ENCODE results near the gene C17orf75. TPM values are rescaled to one million over a fixed set of nuclear protein-coding genes. Genes with fewer than 3 reads are reported as not detected.
"Not testable (repeated sequence)": the region's sequence is repeated elsewhere in the genome, so short reads cannot be mapped to it uniquely, and the experiment has no call there.

C17orf75 gene
- polyA plus RNA-seq (2013, experiment 1 of 2; ENCODE audit: insufficient read length): 17.9 TPM
- polyA plus RNA-seq (2013, experiment 2 of 2; ENCODE audit: insufficient read length): 21.1 TPM

DNA sequence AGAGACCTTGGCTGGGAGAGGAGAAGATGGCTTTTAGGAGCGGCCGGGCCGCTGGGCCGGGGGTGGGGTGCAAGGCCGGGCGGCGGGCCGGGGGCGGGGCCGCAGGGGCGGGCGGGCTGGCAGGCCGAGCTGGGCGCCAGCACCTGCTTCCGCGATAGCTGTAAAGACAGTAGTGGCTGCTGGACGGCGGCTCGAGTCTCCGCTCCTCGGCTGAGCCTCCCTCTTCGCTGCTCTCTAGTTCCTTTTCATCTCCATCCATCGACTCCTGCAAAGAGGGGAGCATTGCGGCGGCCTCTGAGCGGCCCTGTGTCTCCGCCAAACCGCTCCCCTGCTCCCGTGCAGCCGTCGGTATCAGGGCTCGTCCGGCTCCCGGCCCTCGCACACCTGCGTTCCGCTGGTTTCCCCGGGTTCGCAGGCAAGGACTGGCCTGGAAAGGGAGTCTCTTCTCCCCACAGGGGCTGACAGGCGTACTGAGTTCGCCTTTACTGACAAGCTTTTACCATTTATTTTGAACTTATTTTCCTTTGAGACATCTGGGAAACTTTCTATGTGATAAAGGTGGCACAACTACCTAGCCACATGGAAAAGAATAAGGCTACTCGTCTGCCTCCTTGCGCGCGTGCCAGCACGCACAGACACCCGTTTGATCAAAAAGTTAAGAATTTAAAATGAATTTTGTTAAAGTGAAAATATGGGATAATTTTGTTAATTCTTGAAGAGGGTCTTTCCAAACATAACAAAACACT lies at the start of gene C17orf75:
Gene C17orf75, minus strand, starts transcription at position 317 of the 746 bp plus-strand sequence. Its CDS starts 34 bp downstream, at position 283.
- peak; percentile 80 for DNase-seq

GRCh38 chr17:32388613-32389459 lies 46.9 kb upstream of the C17orf75 start:
- DNase-seq: no peak

GRCh38 chr17:32388128-32388527 lies 46.2 kb upstream of the C17orf75 start:
- DNase-seq: not testable (repeated sequence)

DNA sequence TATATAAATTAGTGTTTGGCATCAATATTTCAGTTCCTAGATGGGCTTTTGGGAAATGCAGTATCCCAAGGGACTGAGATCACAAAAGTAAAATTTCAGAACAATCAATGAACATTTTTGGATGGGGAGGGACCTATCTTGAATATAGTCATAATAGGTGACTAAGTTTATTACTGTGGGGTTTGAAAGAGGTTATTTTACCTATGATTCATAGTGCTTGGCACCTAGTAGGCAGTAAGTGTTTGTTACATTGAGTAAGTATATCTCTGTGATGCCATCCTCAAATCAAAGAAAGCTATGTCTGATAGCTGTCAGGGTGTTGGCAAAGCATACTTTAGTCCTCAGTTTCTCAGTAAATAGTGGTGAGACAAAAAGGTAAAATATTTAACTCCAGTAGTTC lies 44.9 kb upstream of the C17orf75 start:
- DNase-seq: no peak

DNA sequence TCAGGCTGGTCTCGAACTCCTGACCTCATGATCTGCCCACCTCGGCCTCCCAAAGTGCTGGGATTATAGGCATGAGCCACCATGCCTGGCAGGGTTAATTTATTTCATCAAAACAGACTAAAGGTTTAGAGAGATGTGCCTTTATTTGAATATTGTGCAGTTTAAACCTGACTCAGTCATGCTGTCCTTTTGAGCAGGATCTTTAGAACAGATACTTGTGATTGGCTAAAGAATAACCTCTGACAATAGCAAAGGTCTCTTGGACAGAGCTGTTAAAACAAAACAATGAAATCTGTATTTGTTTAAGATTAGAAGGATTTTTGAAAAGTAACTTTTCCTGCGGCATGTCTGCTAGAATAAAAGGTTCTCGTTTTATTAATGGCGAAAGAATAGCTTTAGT lies 44.0 kb upstream of the C17orf75 start:
- no peak for DNase-seq

- DNase-seq: no peak
These were observed 43.1 kb upstream of the C17orf75 start for GRCh38 chr17:32385121-32385520.

DNA sequence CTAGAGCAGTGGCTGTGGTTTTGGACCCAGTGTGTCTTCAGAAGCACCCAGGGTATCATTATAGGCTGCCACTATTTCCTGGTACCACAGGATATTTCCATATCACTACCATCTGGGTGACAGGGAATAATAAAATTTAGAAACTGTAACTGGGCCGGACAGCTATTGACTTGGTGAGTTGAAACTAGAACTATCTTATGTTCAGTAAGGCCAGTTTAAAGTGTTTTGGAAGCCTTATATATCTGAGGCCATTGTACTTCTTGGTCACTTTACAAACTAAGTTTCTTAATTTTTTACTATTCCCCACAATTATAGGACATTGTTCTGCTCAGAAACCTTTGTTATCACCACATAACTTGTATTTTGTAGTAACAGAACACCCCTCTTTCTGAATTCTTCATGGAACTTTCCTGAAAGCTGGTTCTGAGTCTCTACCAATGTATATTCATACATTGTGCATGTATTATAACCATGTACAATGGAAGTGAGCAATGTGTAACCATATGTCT lies 42.0 kb upstream of the C17orf75 start:
- no peak for DNase-seq

- DNase-seq: no peak
These were observed 40.7 kb upstream of the C17orf75 start for GRCh38 chr17:32382526-32383223.

- DNase-seq: no peak
These were observed 28.5 kb upstream of the C17orf75 start for GRCh38 chr17:32370426-32370825.

GRCh38 chr17:32361270-32361669 lies 19.3 kb upstream of the C17orf75 start:
- no peak for DNase-seq

DNA sequence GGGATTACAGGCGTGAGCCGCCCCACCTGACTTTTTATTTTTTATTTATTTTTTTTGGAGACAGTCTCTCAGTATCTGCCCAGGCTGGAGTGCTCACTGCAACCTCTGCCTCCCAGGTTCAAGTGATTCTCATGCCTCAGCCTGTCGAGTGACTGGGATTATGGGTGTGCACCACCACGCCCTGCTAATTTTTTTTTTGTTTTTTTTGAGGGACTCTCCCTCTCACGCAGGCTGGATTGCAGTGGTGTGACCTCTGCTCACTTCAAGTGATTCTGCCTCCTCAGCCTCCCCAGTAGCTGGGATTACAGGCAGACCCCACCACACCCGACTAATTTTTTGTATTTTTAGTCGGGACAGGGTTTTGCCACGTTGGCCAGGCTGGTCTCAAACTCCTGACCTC lies 15.6 kb upstream of the C17orf75 start:
- DNase-seq: no peak

DNA sequence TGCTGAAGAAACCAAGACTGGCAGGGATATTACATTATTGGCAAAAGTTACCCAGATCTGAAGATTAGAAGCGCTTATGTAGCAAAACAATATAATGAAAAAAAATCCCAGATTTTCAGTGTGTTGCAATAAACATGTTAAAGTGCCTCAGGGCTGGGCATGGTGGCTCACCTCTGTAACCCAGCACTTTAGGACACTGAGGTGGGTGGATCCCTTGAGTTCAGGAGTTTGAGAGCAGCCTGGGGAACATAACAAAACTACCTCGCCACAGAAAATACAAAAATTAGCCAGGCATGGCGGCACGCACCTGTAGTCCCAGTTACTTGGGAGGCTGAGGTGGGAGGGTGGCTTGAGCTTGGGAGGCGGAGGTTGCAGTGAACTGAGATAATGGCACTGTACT lies 14.8 kb upstream of the C17orf75 start:
- no peak for DNase-seq

GRCh38 chr17:32356378-32356743 lies 14.4 kb upstream of the C17orf75 start:
- DNase-seq: no peak

DNA sequence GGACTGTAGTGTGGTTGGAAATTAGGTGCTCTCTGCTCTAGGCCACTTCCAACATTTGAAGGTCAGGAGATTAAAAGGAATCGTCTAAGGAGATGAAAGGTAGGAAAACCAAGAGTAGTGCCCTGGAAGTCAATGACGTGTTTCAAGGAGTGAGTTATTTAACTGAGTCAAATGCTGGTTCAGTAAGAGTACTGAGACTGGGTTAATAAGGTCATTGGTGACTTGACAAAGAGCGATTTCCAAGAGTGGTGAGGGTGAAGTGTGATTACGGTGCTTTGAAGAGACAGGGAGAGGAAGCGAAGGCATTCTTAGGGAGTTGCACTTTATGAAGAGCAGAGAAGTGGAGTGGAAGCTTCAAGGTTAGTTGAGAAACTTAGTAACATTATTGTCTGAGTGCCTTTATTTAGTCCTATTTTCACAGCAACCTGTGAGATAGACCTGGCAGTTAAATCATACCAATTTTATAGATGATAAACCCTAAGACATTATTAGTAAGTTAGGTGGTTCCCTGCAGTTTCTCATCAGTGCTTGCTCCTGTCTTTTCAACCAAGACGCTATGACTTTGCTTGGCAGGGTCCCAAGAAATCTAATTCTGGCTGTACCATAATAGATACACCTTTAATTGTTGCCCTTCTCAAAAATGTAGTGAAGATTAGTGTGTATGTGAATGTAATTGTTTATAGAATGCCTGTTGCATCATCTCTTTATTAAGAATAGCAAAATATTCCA lies 13.8 kb upstream of the C17orf75 start:
- DNase-seq: no peak

DNA sequence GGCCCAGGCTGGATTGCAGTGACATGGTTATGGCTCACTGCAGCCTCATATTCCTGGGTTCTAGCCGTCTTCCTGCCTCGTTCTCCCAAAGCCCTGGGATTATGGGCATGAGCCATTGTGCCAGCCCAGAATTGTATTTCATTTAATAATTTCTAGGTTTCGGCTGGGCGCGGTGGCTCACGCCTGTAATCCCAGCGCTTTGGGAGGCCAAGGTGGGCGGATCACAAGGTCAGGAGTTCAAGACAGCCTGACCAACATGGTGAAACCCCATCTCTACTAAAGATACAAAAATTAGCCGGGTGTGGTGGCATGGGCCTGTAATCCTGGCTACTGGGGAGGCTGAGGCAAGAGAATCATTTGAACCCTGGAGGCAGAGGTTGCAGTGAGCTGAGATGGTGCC lies 10.8 kb upstream of the C17orf75 start:
- DNase-seq: not testable (repeated sequence)

GRCh38 chr17:32350666-32351418 lies 8.9 kb upstream of the C17orf75 start:
- DNase-seq: peak; percentile 67

GRCh38 chr17:32349854-32350665 lies 8.1 kb upstream of the C17orf75 start, which contains the start of gene ZNF207:
TSS of gene ZNF207 (plus strand) at chr17:32350157. CDS start at chr17:32350286, 129 bp downstream.
- peak; percentile 97 for DNase-seq

- DNase-seq: no peak
These were observed 7.5 kb upstream of the C17orf75 start for GRCh38 chr17:32349503-32349853.

DNA sequence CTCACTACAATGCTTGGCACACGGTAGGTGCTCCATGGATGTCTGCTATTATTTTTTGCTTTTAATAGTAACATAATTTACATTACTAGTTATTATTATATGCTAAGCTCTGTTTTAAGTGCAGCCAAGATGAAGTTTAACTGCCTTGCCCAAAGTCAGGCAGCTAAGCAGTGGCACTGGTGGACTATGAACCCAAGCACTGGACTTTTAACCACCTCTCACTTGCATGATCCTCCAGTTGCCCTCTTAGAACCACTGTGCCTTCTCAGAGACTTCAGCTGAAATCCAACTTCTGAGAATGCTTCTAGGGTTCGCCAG lies 6.5 kb upstream of the C17orf75 start:
- DNase-seq: no peak

DNA sequence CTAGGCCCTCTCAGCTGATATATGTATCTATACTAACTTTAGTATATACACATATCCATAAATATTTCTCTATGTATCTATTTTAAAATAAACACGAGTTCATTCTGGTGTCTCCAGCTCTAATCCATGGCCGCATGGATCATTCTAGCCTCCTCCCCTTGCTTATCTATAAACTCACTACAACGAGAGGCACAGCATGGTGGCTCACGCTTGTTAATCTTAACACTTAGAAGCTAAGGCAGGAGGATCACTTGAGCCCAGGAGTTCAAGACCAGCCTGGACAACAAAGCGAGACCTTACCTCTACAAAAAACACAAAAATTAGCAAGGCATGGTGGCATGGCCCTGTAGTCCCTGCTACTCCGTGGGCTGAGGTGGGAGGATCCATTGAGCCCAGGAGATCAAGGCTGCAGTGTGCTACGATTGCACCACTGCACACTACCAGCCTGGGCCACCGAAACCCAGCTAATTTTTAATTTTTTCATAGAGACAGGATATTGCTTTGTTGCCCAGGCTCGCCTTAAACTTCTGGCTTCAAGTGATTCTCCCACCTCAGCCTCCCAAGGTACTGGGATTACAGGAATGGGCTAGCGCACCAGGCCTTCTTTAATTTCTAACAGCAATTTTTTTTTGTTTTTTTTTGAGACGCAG lies 4.1 kb upstream of the C17orf75 start:
- no peak for DNase-seq

Measured in fibroblast of skin of scalp (primary cell).